IPS-NIHi7 (cell line): Measurements from ENCODE around the gene RBBP5.
"Not testable (repeated sequence)": the region's sequence is repeated elsewhere in the genome, so short reads cannot be mapped to it uniquely, and the experiment has no call there.

Experiments used
- DNase-seq: peaks from one replicate; pipeline ENCODE4 v3.0.0; 2012; ENCODE audit warnings: mixed read lengths; ENCODE audit errors: extremely low spot score

The RBBP5 gene

GRCh38 chr1:205121660-205122488 is at the start of gene RBBP5:
RBBP5 (minus strand) TSS chr1:205121978; CDS start chr1:205121873, 105 bp downstream.
- peak; percentile 94 for DNase-seq

GRCh38 chr1:205171369-205171768 is 49.6 kb upstream of the RBBP5 start:
- no peak for DNase-seq

- DNase-seq: no peak
Measured at GRCh38 chr1:205170532-205171269, 48.9 kb upstream of the RBBP5 start.

GRCh38 chr1:205169248-205169647 is 47.5 kb upstream of the RBBP5 start:
- DNase-seq: no peak

- no peak for DNase-seq
Measured at GRCh38 chr1:205168291-205168690, 46.5 kb upstream of the RBBP5 start.

GRCh38 chr1:205162301-205162700 is 40.5 kb upstream of the RBBP5 start:
- no peak for DNase-seq

GRCh38 chr1:205161076-205161475 is 39.3 kb upstream of the RBBP5 start:
- no peak for DNase-seq

GRCh38 chr1:205158048-205158616 is 36.4 kb upstream of the RBBP5 start:
- DNase-seq: no peak

GRCh38 chr1:205155665-205156377 is 34.0 kb upstream of the RBBP5 start:
- not testable (repeated sequence) for DNase-seq

GRCh38 chr1:205152505-205152904 is 30.7 kb upstream of the RBBP5 start:
- DNase-seq: no peak

- DNase-seq: no peak
Measured at GRCh38 chr1:205150651-205151428, 29.1 kb upstream of the RBBP5 start.

GRCh38 chr1:205147191-205147835 is 25.5 kb upstream of the RBBP5 start:
- DNase-seq: no peak

GRCh38 chr1:205144751-205145150 is 23.0 kb upstream of the RBBP5 start:
- no peak for DNase-seq

- DNase-seq: no peak
Measured at GRCh38 chr1:205144046-205144720, 22.4 kb upstream of the RBBP5 start.

GRCh38 chr1:205142102-205142469 is 20.3 kb upstream of the RBBP5 start:
- no peak for DNase-seq

- DNase-seq: peak; percentile 85
Measured at GRCh38 chr1:205141236-205142101, 19.7 kb upstream of the RBBP5 start.

- DNase-seq: no peak
Measured at GRCh38 chr1:205140113-205140512, 18.3 kb upstream of the RBBP5 start.

- DNase-seq: peak; percentile 36
Measured at GRCh38 chr1:205137901-205138300, 16.1 kb upstream of the RBBP5 start.

- DNase-seq: no peak
Measured at GRCh38 chr1:205133287-205133686, 11.5 kb upstream of the RBBP5 start.
